GM12878 (cell line): ENCODE measurements around the gene MRPS14. TPM values are rescaled to one million over a fixed set of nuclear protein-coding genes. Genes with fewer than 3 reads are reported as not detected.

Experiments used
- BACH1 ChIP-seq: fragments of 450-650 bp; IDR thresholded peaks from 2 replicates; pipeline ENCODE4 v1.6.1; 2017; ENCODE audit warnings: mild to moderate bottlenecking, borderline replicate concordance
- BHLHE40 ChIP-seq, 2 experiments: fragments of 450-650 bp in 1 of 2; IDR thresholded peaks; 2 replicates each; pipeline ENCODE4 v1.6.1; 2011 to 2017; ENCODE audit warnings: low read depth in 2 of 2, borderline replicate concordance in 1 of 2, improper control_type of control experiment in 1 of 2, low read length in 1 of 2, mild to moderate bottlenecking in 1 of 2
- CHD2 ChIP-seq: IDR thresholded peaks from 2 replicates; pipeline ENCODE4 v1.6.1; 2011; ENCODE audit warnings: low read depth, low read length, improper control_type of control experiment, borderline replicate concordance
- CREB1 ChIP-seq: IDR thresholded peaks from 2 replicates; pipeline ENCODE4 v1.6.1; 2012; ENCODE audit warnings: low read depth, mild to moderate bottlenecking, inconsistent platforms
- EGR1 ChIP-seq, 2 experiments: IDR thresholded peaks; 1 replicate in 1 of 2; 2 replicates in 1 of 2; pipeline ENCODE4 v1.6.1; 2011 to 2012; ENCODE audit warnings: low read depth in 2 of 2, low read length in 2 of 2, borderline replicate concordance in 1 of 2, mild to moderate bottlenecking in 1 of 2, moderate library complexity in 1 of 2
- EP300 ChIP-seq, 2 experiments: fragments of 150-350 bp in 1 of 2; IDR thresholded peaks; 2 replicates each; pipeline ENCODE4 v1.6.1; 2011 to 2012; ENCODE audit warnings: low read depth in 2 of 2, low read length in 2 of 2, borderline replicate concordance in 1 of 2, improper control_type of control experiment in 1 of 2, inconsistent platforms in 1 of 2; ENCODE audit not compliant: control insufficient read depth in 1 of 2
- FOXK2 ChIP-seq: fragments of 450-650 bp; IDR thresholded peaks from 2 replicates; pipeline ENCODE4 v1.6.1; 2017; ENCODE audit warnings: mild to moderate bottlenecking, moderate library complexity
- IKZF2 ChIP-seq, 2 experiments: fragments of 450-650 bp; IDR thresholded peaks; 2 replicates each; pipeline ENCODE4 v1.6.1; 2017; ENCODE audit warnings: mild to moderate bottlenecking in 2 of 2, moderate library complexity in 2 of 2
- JUNB ChIP-seq: IDR thresholded peaks from 2 replicates; pipeline ENCODE4 v1.6.1; 2016; ENCODE audit warnings: antibody characterized with exemption, mild to moderate bottlenecking
- MEF2A ChIP-seq: IDR thresholded peaks from 2 replicates; pipeline ENCODE4 v1.6.1; 2011; ENCODE audit warnings: low read depth, mild to moderate bottlenecking, low read length, moderate library complexity; ENCODE audit not compliant: insufficient read depth
- MTA3 ChIP-seq: IDR thresholded peaks from 2 replicates; pipeline ENCODE4 v1.6.1; 2012; ENCODE audit warnings: low read length, inconsistent platforms, borderline replicate concordance
- NBN ChIP-seq: fragments of 450-650 bp; IDR thresholded peaks from 2 replicates; pipeline ENCODE4 v1.6.1; 2016
- NFYA ChIP-seq: IDR thresholded peaks from 2 replicates; pipeline ENCODE4 v1.6.1; 2011; ENCODE audit warnings: low read depth, mild to moderate bottlenecking, low read length, improper control_type of control experiment, borderline replicate concordance
- NR2C2 ChIP-seq: IDR thresholded peaks from 2 replicates; pipeline ENCODE4 v1.6.1; 2011; ENCODE audit warnings: borderline replicate concordance, low read depth; ENCODE audit not compliant: control insufficient read depth, insufficient read length
- NR2F1 ChIP-seq: fragments of 450-650 bp; conservative IDR thresholded peaks from 2 replicates; pipeline ENCODE4 v1.6.1; 2017; ENCODE audit warnings: mild to moderate bottlenecking
- RAD21 ChIP-seq: IDR thresholded peaks from 2 replicates; pipeline ENCODE4 v1.6.1; 2011; ENCODE audit warnings: mild to moderate bottlenecking, low read depth, low read length, moderate library complexity; ENCODE audit not compliant: insufficient read depth
- TBL1XR1 ChIP-seq: IDR thresholded peaks from 2 replicates; pipeline ENCODE4 v1.6.1; 2012; ENCODE audit warnings: low read depth, low read length, improper control_type of control experiment
- TCF12 ChIP-seq: IDR thresholded peaks from 2 replicates; pipeline ENCODE4 v1.6.1; 2011; ENCODE audit warnings: low read depth, mild to moderate bottlenecking, low read length
- ZBED1 ChIP-seq: IDR thresholded peaks from 2 replicates; pipeline ENCODE4 v1.6.1; 2016; ENCODE audit warnings: borderline replicate concordance
- ZNF622 ChIP-seq: fragments of 450-650 bp; IDR thresholded peaks from 2 replicates; pipeline ENCODE4 v1.6.1; 2017; ENCODE audit warnings: mild to moderate bottlenecking, inconsistent platforms
- ZZZ3 ChIP-seq: IDR thresholded peaks from 2 replicates; pipeline ENCODE4 v1.6.1; 2011; ENCODE audit warnings: low read depth; ENCODE audit not compliant: control insufficient read depth, insufficient read length
- polyA plus RNA-seq, 11 experiments: library from polyadenylated mRNA; depleted of rRNA in 4 of 11; unstranded in 6 of 11; stranded (reverse) in 5 of 11; fragments of >200 nt; fragmentation: Nextera tagmentation in 4 of 11; fragmentation: Illumina TruSeq in 1 of 11; extraction: Ambion mirVana in 4 of 11; extraction: Trizol in 1 of 11; gene quantifications; 1 replicate in 1 of 11; 2 replicates in 10 of 11; pipeline versions ENCODE4 v1.2.1 to v1.2.3, GENCODE V29; 2011 to 2016; ENCODE audit warnings: inconsistent platforms in 2 of 11, missing spikeins in 2 of 11, low read depth in 1 of 11
- total RNA-seq, 4 experiments: library from RNA; depleted of rRNA in 3 of 4; stranded (reverse); fragments of >200 nt in 3 of 4; fragmentation: Illumina TruSeq in 1 of 4; extraction: Trizol in 1 of 4; gene quantifications; 2 replicates each; pipeline versions ENCODE4 v1.2.1 to v1.2.3, GENCODE V29; 2013 to 2021
- TF ChIP-seq, protein P1 (sequence below): IDR thresholded peaks from 2 replicates; pipeline ENCODE4 v1.6.1; 2011; ENCODE audit warnings: low read depth, mild to moderate bottlenecking, low read length, moderate library complexity, borderline replicate concordance; ENCODE audit errors: extremely low read depth
- TF ChIP-seq, protein P2 (sequence below): fragments of 450-650 bp; formaldehyde crosslinking; IDR thresholded peaks from 2 replicates; pipeline ENCODE4 v1.4.0; 2020; ENCODE audit warnings: mild to moderate bottlenecking, moderate library complexity
- TF ChIP-seq, protein P3 (sequence below): fragments of 450-650 bp; IDR thresholded peaks from 2 replicates; pipeline ENCODE4 v1.6.1; 2017; ENCODE audit warnings: mild to moderate bottlenecking

MRPS14 gene
- total and polyA plus RNA-seq, 10 of the 15 experiments (the other 5 are each of a cell fraction or from before 2014, with no cell fraction given): 31.1 to 224 (median 50.4) TPM

DNA sequence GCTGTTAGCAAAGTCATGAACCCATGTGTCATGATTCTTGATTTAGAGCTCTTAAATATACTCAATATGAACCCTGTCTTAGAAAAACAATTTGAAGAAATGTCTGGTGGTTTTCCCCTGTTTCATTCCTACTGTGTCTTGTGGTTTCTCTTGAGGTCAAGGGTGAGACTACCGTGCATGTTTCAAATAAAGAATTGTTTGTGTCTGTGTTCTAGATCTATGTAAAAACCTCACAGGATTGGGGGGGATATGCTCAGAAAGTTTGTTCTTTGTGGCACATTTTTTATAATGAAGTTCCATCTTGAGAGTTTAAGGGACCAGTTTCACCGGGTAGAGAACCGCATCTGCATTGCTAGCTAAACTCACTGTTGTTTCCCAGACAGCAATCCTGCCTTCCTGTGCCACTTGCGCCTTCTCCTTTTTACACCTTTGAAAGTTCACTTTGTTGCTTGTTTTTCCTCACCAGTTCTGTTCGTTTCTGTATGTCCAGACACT is 54.4 kb downstream of the MRPS14 start (continued):
- TF ChIP-seq NR2F1: peak; percentile 99
- TF ChIP-seq MEF2A: peak; percentile 77; the same call in 1 of the 2 replicates
- TF ChIP-seq TBL1XR1: peak; percentile 77
- TF ChIP-seq NBN: 0 out of 2 replicates have a peak, but pooled peaks have one; percentile 75
- TF ChIP-seq TCF12: no peak
- TF ChIP-seq BHLHE40 (IDR thresholded peaks at IDR 0.05; ENCODE audit: borderline replicate concordance in 1 of 2, low read depth in 2 of 2, low read length in 1 of 2): peak; percentile 67 to 78; a peak in 3 of 4 replicates
- TF ChIP-seq IKZF2 (IDR thresholded peaks at IDR 0.05): peak; percentile 89 to 92; a peak in 3 of 4 replicates
- peak; percentile 93 to 95 for TF ChIP-seq EP300 (IDR thresholded peaks at IDR 0.05; ENCODE audit: borderline replicate concordance in 1 of 2, control insufficient read depth in 1 of 2, low read depth in 2 of 2, low read length in 2 of 2)
- TF ChIP-seq RAD21: no peak
- TF ChIP-seq, protein P1, sequence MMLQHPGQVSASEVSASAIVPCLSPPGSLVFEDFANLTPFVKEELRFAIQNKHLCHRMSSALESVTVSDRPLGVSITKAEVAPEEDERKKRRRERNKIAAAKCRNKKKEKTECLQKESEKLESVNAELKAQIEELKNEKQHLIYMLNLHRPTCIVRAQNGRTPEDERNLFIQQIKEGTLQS: no peak
- TF ChIP-seq NR2C2: no peak
- TF ChIP-seq MTA3: peak; percentile 86; the same call in 1 of the 2 replicates
- TF ChIP-seq NFYA: no peak
- TF ChIP-seq, protein P2, sequence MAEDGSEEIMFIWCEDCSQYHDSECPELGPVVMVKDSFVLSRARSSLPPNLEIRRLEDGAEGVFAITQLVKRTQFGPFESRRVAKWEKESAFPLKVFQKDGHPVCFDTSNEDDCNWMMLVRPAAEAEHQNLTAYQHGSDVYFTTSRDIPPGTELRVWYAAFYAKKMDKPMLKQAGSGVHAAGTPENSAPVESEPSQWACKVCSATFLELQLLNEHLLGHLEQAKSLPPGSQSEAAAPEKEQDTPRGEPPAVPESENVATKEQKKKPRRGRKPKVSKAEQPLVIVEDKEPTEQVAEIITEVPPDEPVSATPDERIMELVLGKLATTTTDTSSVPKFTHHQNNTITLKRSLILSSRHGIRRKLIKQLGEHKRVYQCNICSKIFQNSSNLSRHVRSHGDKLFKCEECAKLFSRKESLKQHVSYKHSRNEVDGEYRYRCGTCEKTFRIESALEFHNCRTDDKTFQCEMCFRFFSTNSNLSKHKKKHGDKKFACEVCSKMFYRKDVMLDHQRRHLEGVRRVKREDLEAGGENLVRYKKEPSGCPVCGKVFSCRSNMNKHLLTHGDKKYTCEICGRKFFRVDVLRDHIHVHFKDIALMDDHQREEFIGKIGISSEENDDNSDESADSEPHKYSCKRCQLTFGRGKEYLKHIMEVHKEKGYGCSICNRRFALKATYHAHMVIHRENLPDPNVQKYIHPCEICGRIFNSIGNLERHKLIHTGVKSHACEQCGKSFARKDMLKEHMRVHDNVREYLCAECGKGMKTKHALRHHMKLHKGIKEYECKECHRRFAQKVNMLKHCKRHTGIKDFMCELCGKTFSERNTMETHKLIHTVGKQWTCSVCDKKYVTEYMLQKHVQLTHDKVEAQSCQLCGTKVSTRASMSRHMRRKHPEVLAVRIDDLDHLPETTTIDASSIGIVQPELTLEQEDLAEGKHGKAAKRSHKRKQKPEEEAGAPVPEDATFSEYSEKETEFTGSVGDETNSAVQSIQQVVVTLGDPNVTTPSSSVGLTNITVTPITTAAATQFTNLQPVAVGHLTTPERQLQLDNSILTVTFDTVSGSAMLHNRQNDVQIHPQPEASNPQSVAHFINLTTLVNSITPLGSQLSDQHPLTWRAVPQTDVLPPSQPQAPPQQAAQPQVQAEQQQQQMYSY (CRISPR knock-in tag): no peak
- TF ChIP-seq EGR1 (IDR thresholded peaks at IDR 0.05; ENCODE audit: borderline replicate concordance in 1 of 2, low read depth in 2 of 2, low read length in 2 of 2): no peak
- TF ChIP-seq CREB1: peak; percentile 49; the same call in 1 of the 2 replicates
- TF ChIP-seq ZZZ3: no peak
- 0 out of 2 replicates have a peak, but pooled peaks have one; percentile 58 for TF ChIP-seq CHD2
- TF ChIP-seq, protein P3, sequence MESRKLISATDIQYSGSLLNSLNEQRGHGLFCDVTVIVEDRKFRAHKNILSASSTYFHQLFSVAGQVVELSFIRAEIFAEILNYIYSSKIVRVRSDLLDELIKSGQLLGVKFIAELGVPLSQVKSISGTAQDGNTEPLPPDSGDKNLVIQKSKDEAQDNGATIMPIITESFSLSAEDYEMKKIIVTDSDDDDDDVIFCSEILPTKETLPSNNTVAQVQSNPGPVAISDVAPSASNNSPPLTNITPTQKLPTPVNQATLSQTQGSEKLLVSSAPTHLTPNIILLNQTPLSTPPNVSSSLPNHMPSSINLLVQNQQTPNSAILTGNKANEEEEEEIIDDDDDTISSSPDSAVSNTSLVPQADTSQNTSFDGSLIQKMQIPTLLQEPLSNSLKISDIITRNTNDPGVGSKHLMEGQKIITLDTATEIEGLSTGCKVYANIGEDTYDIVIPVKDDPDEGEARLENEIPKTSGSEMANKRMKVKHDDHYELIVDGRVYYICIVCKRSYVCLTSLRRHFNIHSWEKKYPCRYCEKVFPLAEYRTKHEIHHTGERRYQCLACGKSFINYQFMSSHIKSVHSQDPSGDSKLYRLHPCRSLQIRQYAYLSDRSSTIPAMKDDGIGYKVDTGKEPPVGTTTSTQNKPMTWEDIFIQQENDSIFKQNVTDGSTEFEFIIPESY: no peak
- peak; percentile 61; the same call in 1 of the 2 replicates for TF ChIP-seq ZBED1
- TF ChIP-seq JUNB: peak; percentile 68
- TF ChIP-seq FOXK2: no peak
- TF ChIP-seq BACH1: no peak; the same call in 1 of the 2 replicates
- no peak for TF ChIP-seq ZNF622
